ENCODE results near the gene SERAC1. TPM values are rescaled to one million over a fixed set of nuclear protein-coding genes. Genes with fewer than 3 reads are reported as not detected.

SERAC1 gene
- total RNA-seq, 1 donor from 2014 or later = 8.0 TPM

DNA sequence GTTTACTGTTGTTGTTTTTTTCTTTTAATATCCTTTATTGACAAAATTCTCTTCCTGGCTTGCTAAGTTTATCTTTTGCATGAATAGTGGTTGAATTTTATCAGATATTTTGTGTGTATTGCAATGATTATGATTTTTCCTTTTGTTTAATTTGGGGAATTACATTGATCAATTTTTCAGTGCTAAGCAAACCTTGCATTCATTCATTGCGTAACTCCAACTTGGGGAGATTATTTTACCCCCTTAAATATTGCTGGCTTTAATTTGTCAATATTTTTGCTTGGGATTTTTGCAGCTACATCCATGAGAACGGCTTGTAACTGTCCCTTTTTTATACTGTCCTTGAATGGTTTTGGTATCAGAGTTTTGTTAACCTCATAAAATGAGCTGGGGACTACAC lies 63.4 kb downstream of the SERAC1 start:
- no peaks in the 10 kb centered on the region for H3K4me1 Mint-ChIP-seq (ENCODE audit: low read depth)
- peaks cover 12% of the 10 kb centered on the region for H3K36me3 Mint-ChIP-seq (ENCODE audit: low read depth)
- no peak overlapping the region for H3K27ac Mint-ChIP-seq
- no peaks in the 10 kb centered on the region for H3K9me3 Mint-ChIP-seq
- intact Hi-C loops (cut with micrococcal nuclease) = no loop called here
- no peaks in the 10 kb centered on the region for H3K27me3 Mint-ChIP-seq (ENCODE audit: insufficient read depth)
- DNase-seq (ENCODE audit: low spot score) = no peak
- H3K4me3 Mint-ChIP-seq = no peak overlapping the region

DNA sequence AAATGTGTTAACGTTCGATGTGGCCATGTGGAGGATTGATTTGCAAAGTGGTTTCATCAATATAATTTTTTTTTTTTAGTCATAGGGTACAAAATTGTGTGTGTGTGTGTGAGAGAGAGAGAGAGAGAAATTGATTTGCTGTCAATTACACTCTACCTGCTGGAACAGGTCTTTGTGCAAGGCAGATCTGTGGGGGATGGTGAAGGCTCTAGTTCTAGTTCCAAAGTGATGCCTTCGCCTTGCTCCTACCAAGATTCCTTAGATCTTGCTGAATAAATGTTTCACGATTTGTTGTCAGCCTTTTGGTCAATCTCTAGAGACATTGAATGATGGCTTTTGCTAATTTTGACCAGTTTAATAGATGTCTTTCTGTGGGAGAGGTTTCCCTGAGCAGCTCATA lies 64.8 kb downstream of the SERAC1 start:
- peaks cover 11% of the 10 kb centered on the region for H3K36me3 Mint-ChIP-seq (ENCODE audit: low read depth)
- no peak overlapping the region for H3K4me3 Mint-ChIP-seq
- no peak for DNase-seq (ENCODE audit: low spot score)
- no peaks in the 10 kb centered on the region for H3K27me3 Mint-ChIP-seq (ENCODE audit: insufficient read depth)
- H3K4me1 Mint-ChIP-seq (ENCODE audit: low read depth) = no peaks in the 10 kb centered on the region
- intact Hi-C loops (cut with micrococcal nuclease) = no loop called here
- H3K9me3 Mint-ChIP-seq = no peaks in the 10 kb centered on the region
- H3K27ac Mint-ChIP-seq = no peak overlapping the region

GRCh38 chr6:158095671-158096070 lies 72.4 kb downstream of the SERAC1 start:
- no peaks in the 10 kb centered on the region for H3K4me1 Mint-ChIP-seq (ENCODE audit: low read depth)
- H3K4me3 Mint-ChIP-seq = no peak overlapping the region
- no peak overlapping the region for H3K27ac Mint-ChIP-seq
- intact Hi-C loops (cut with micrococcal nuclease) = no loop called here
- DNase-seq (ENCODE audit: low spot score) = no peak
- H3K36me3 Mint-ChIP-seq (ENCODE audit: low read depth) = peaks cover 36% of the 10 kb centered on the region
- no peaks in the 10 kb centered on the region for H3K27me3 Mint-ChIP-seq (ENCODE audit: insufficient read depth)
- H3K9me3 Mint-ChIP-seq = no peaks in the 10 kb centered on the region

DNA sequence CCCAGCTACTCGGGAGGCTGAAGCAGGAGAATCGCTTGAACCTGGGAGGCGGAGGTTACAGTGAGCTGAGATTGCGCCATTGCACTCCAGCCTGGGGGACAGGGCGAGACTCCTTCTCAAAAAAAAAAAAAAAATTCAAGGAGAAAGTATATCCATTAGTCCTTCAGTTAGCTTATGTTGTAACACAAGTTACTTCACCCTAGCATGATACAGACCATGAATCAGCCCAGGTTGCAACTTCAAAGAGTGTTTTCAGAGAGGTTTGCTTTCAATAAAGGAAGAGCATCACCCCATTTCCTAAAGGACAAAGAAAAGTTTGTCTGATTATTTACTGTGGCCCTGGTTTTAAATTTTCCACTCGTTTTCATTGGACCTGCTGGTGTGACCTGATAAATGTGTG lies 73.0 kb downstream of the SERAC1 start:
- no peaks in the 10 kb centered on the region for H3K27me3 Mint-ChIP-seq (ENCODE audit: insufficient read depth)
- H3K4me3 Mint-ChIP-seq = no peak overlapping the region
- no peak for DNase-seq (ENCODE audit: low spot score)
- H3K4me1 Mint-ChIP-seq (ENCODE audit: low read depth) = no peaks in the 10 kb centered on the region
- peak overlapping the region; percentile 31 for H3K27ac Mint-ChIP-seq
- peaks cover 39% of the 10 kb centered on the region for H3K36me3 Mint-ChIP-seq (ENCODE audit: low read depth)
- H3K9me3 Mint-ChIP-seq = no peaks in the 10 kb centered on the region
- intact Hi-C loops (cut with micrococcal nuclease) = no loop called here

DNA sequence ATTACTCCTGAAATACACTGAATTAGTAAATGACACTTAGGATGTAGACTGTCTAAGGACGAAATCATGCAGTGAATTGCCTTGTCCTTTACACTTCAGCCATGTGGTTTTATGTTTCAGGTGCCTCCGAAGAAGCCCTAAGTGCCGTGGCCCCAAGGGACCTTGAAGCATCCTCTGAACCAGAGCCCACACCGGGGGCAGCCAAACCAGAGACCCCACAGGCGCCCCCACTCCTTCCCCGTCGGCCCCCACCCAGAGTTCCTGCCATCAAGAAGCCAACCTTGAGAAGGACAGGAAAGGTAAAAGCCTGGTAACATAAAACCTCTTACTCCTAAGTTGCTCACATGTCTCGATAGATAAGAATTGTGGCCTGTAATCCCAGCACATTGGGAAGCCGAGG lies 75.3 kb downstream of the SERAC1 start:
- DNase-seq (ENCODE audit: low spot score) = no peak
- H3K4me1 Mint-ChIP-seq (ENCODE audit: low read depth) = no peaks in the 10 kb centered on the region
- H3K9me3 Mint-ChIP-seq = no peaks in the 10 kb centered on the region
- H3K27ac Mint-ChIP-seq = no peak overlapping the region
- H3K27me3 Mint-ChIP-seq (ENCODE audit: insufficient read depth) = no peaks in the 10 kb centered on the region
- intact Hi-C loops (cut with micrococcal nuclease) = no loop called here
- H3K4me3 Mint-ChIP-seq = no peak overlapping the region
- H3K36me3 Mint-ChIP-seq (ENCODE audit: low read depth) = peaks cover 51% of the 10 kb centered on the region

DNA sequence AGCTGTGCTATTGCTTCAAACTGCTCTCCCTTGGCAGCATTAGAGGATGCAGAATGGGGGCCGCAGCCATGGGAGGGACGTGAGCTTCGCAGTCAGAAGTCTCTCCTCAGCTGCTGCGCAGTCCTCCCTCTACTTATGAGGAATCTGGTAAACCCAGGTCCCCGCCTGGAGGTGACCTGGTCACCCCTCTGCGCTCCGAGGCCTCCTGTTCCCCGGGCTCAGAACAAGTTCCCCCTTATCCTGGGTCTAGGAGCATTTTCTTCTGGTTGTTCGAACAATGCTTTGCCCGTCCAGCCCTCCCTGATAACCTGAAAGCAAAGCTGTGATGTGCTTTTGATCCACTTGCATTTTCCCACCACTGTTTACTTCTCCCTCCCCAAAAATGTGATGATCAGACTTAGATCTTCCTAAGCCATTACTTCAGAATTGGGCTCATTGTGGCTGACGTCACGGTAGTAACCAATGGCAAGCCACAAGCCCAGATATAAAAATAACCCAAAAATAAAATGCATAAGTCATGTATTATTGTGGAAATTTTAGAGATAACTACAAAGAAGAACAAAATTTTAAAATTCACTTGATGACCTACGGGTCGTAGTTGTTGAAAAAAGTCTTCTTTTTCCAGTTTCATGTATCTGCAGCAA lies 80.7 kb downstream of the SERAC1 start:
- no peak for DNase-seq (ENCODE audit: low spot score)
- Mint-ChIP-seq H3K9me3 (no peaks in the 10 kb centered on the region), H3K27me3 (ENCODE audit: insufficient read depth) (no peaks in the 10 kb centered on the region), H3K4me3 (no peak overlapping the region), H3K4me1 (ENCODE audit: low read depth) (peaks cover 14% of the 10 kb centered on the region), H3K36me3 (ENCODE audit: low read depth) (peaks cover 58% of the 10 kb centered on the region), H3K27ac (peak overlapping the region; percentile 44)
- intact Hi-C loops (cut with micrococcal nuclease) = no loop called here

- H3K27ac Mint-ChIP-seq = peak overlapping the region; percentile 44
- no peaks in the 10 kb centered on the region for H3K27me3 Mint-ChIP-seq (ENCODE audit: insufficient read depth)
- no peaks in the 10 kb centered on the region for H3K9me3 Mint-ChIP-seq
- peak; percentile 12 for DNase-seq (ENCODE audit: low spot score)
- peaks cover 14% of the 10 kb centered on the region for H3K4me1 Mint-ChIP-seq (ENCODE audit: low read depth)
- peaks cover 61% of the 10 kb centered on the region for H3K36me3 Mint-ChIP-seq (ENCODE audit: low read depth)
- intact Hi-C loops (cut with micrococcal nuclease) = no loop called here
- peak overlapping the region; percentile 7 for H3K4me3 Mint-ChIP-seq
Observed at GRCh38 chr6:158086504-158087223, 81.4 kb downstream of the SERAC1 start.

DNA sequence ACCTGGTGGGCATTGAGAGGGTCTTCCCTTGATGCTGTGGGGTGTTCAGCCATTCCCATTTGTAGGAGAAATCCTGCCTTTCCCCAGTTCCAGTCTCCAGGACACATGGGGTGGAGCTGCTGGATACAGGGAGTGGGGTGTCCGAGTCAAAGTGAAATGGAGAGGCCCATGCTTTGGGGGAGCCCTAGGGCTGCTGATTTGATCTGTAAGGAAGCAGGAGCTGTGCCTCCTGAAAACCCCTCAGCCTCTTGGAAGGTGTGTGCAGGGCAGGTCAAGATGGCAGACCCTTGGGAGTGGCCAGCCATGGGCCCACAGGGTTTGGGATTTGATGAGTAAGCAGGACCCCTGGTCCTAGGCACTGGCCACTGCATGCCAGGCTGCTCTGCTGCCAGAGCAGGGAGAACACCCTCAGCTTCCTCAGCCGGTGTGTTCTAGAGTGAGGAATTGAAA lies 82.0 kb downstream of the SERAC1 start:
- no peak for DNase-seq (ENCODE audit: low spot score)
- no peak overlapping the region for H3K4me3 Mint-ChIP-seq
- H3K36me3 Mint-ChIP-seq (ENCODE audit: low read depth) = peaks cover 63% of the 10 kb centered on the region
- peaks cover 14% of the 10 kb centered on the region for H3K4me1 Mint-ChIP-seq (ENCODE audit: low read depth)
- peak overlapping the region; percentile 7 for H3K27ac Mint-ChIP-seq
- intact Hi-C loops (cut with micrococcal nuclease) = no loop called here
- H3K9me3 Mint-ChIP-seq = no peaks in the 10 kb centered on the region
- no peaks in the 10 kb centered on the region for H3K27me3 Mint-ChIP-seq (ENCODE audit: insufficient read depth)

GRCh38 chr6:158085261-158086053 lies 82.6 kb downstream of the SERAC1 start:
- peaks cover 69% of the 10 kb centered on the region for H3K36me3 Mint-ChIP-seq (ENCODE audit: low read depth)
- intact Hi-C loops (cut with micrococcal nuclease) = no loop called here
- peaks cover 14% of the 10 kb centered on the region for H3K4me1 Mint-ChIP-seq (ENCODE audit: low read depth)
- DNase-seq (ENCODE audit: low spot score) = no peak
- no peak overlapping the region for H3K27ac Mint-ChIP-seq
- no peaks in the 10 kb centered on the region for H3K27me3 Mint-ChIP-seq (ENCODE audit: insufficient read depth)
- no peak overlapping the region for H3K4me3 Mint-ChIP-seq
- H3K9me3 Mint-ChIP-seq = no peaks in the 10 kb centered on the region

DNA sequence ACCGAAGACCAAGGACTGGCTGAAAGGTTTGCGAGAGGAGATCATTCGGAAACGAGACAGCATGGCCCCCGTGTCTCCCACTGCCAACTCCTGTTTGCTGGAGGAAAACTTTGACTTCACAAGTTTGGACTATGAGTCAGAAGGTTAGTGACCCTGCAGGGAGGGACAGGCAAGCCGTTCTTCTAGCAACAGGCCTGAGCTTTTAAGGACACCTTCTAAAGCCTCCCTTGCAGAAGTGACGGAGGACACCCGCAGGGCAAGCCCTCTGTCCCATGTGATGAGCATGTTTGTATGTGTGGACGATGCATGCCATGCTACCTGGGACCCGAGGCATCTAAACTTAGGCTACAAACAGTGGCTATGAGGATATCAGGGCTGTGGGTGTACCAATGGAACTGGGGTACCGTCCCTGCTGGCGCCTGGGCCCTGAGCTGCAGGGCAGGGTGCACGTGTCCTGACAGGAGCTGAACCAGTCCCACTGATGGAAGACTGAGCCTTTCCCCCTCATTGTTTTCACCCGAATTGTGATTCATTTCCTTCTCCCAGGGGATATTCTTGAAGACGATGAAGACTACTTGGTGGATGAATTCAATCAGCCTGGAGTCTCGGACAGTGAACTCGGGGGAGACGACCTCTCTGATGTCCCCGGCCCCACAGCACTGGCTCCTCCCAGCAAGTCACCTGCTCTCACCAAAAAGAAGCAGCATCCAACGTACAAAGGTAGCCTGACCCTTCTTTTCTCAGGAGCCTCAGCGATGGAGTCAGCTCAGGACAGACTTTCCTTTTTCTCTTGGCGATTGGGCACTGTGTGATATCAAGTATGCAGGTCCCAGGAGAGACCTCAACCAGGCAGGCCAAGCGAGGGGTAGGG lies 84.4 kb downstream of the SERAC1 start:
- no peak overlapping the region for H3K27ac Mint-ChIP-seq
- intact Hi-C loops (cut with micrococcal nuclease) = no loop called here
- no peak for DNase-seq (ENCODE audit: low spot score)
- peaks cover 60% of the 10 kb centered on the region for H3K36me3 Mint-ChIP-seq (ENCODE audit: low read depth)
- H3K9me3 Mint-ChIP-seq = no peaks in the 10 kb centered on the region
- peaks cover 14% of the 10 kb centered on the region for H3K4me1 Mint-ChIP-seq (ENCODE audit: low read depth)
- H3K27me3 Mint-ChIP-seq (ENCODE audit: insufficient read depth) = no peaks in the 10 kb centered on the region
- H3K4me3 Mint-ChIP-seq = no peak overlapping the region

DNA sequence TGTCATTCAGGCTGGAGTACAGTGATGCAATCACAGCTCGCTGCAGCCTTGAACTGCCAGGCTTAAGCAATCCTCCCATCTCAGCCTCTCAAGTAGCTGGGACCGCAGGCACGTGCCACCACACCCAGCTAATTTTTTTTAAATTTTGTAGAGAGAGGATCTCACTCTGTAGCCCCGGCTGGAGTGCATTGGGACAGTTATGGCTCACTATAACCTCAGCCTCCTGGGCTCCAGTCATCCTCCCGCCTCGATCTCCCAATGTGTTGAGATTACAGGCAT lies 86.5 kb downstream of the SERAC1 start:
- Mint-ChIP-seq H3K9me3 (no peaks in the 10 kb centered on the region), H3K36me3 (ENCODE audit: low read depth) (peaks cover 61% of the 10 kb centered on the region), H3K4me3 (no peak overlapping the region), H3K4me1 (ENCODE audit: low read depth) (peaks cover 4% of the 10 kb centered on the region), H3K27ac (no peak overlapping the region), H3K27me3 (ENCODE audit: insufficient read depth) (no peaks in the 10 kb centered on the region)
- DNase-seq (ENCODE audit: low spot score) = no peak
- intact Hi-C loops (cut with micrococcal nuclease) = no loop called here

DNA sequence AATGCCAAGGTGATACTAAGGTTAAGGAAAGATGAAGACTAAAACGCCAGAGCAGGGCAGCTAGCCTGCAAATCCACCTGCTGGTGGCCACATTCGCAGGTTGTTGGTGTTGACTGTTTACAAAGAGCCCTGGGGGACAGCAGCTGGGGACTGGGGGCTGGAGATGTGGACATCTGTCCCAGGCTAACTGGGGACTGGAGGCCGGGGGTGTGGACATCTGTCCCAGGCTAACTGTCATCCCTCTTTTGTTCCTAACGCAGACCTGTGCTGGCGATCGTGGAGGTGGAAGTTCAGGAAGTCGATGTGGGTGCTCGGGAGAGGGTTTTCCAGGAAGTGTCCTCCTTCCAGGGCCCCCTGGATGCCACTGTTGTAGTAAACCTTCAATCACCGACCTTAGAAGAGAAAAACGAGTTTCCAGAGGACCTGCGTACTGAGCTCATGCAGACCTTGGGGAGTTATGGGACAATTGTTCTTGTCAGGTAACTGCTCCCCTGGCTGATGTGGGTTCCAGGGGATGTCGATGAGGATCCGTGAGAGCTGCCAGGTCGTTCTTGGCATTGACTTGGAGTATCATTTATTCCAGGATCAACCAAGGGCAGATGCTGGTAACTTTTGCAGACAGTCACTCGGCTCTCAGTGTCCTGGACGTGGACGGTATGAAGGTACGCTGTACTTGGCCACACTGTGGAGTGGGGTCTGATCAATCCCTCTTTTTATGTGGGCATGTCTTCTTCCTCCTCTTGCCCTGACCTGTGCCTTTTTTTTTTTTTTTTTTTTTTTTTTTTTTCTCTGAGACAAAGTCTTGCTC lies 87.0 kb downstream of the SERAC1 start:
- Mint-ChIP-seq H3K9me3 (no peaks in the 10 kb centered on the region), H3K27ac (no peak overlapping the region), H3K36me3 (ENCODE audit: low read depth) (peaks cover 59% of the 10 kb centered on the region), H3K4me3 (no peak overlapping the region), H3K27me3 (ENCODE audit: insufficient read depth) (no peaks in the 10 kb centered on the region), H3K4me1 (ENCODE audit: low read depth) (no peaks in the 10 kb centered on the region)
- intact Hi-C loops (cut with micrococcal nuclease) = no loop called here
- DNase-seq (ENCODE audit: low spot score) = no peak

Measured in activated T-helper 1 cell treated with anti-CD3 and anti-CD28 coated beads, Interleukin-12 subunit alpha, Interleukin-12 subunit beta, Interleukin-2, Interleukin-4 antibody, amounts not matched to agents 30 ng/mL and 10 ng/mL and 1 ng/mL, durations not matched to agents 14 hours and 24 hours and 36 hours (primary cell).